ENCODE results near the gene PARP4.
A peak's percentile ranks its signal among the peaks of the same experiment; 100 is the strongest.
"Not testable (repeated sequence)": the region's sequence is repeated elsewhere in the genome, so short reads cannot be mapped to it uniquely, and the experiment has no call there.

Gene PARP4

DNA sequence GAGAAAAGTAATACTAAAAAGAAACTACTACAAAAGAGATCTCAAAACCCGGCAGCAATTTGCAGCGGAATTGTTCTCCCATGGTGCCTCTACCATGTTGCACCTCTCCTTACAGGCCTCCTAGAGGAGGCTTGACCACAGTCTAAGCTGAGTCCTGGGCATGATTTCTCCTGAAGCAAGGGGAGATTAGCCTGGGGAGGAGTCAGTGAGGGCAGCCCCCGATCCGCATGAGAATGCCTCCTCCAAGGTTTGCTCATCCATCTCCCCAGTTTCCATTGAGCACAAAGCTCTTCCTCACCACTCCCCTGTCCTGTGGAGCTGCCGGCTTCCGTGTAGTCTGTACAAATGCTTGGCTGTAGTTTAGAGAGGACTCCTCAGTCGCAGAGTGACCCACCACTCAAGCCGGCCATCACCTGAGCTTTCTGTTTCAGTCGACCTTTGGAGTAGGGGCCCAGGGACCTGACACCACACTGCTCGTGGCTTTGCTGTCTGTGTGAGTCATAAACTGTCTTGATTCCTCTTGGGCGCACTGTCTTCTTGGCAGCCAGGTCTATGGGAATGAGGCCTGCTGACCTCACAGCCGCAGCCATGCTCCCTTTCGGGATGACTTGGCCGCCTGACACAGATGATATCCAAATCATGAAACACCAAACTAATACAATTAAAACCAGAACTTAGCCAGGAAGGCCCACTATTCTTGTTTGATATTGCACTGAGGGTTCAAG is 130.9 kb downstream of the PARP4 start:
- ATAC-seq = peak; percentile 36; the same call in 1 of the 3 replicates
- TF ChIP-seq ZFP30 (CRISPR knock-in tag; IDR thresholded peaks at IDR 0.05) (no peak), ZNF565 (CRISPR knock-in tag; conservative IDR thresholded peaks at IDR 0.05; ENCODE audit: low read depth) (no peak), ZFP3 (CRISPR knock-in tag; IDR thresholded peaks at IDR 0.05) (no peak), CSDC2 (CRISPR knock-in tag; IDR thresholded peaks at IDR 0.05) (no peak), OSR1 (CRISPR knock-in tag; IDR thresholded peaks at IDR 0.05) (no peak), ESRRG (CRISPR knock-in tag; IDR thresholded peaks at IDR 0.05) (no peak), SNAI2 (CRISPR knock-in tag; IDR thresholded peaks at IDR 0.05) (no peak), ZNF8 (CRISPR knock-in tag; IDR thresholded peaks at IDR 0.05) (no peak), ZNF70 (CRISPR knock-in tag; IDR thresholded peaks at IDR 0.05) (no peak), TOX (CRISPR knock-in tag; IDR thresholded peaks at IDR 0.05; ENCODE audit: borderline replicate concordance) (no peak), TCF4 (CRISPR knock-in tag; IDR thresholded peaks at IDR 0.05; ENCODE audit: borderline replicate concordance) (no peak), RARB (CRISPR knock-in tag; IDR thresholded peaks at IDR 0.05) (no peak)
- TF ChIP-seq, protein P1, sequence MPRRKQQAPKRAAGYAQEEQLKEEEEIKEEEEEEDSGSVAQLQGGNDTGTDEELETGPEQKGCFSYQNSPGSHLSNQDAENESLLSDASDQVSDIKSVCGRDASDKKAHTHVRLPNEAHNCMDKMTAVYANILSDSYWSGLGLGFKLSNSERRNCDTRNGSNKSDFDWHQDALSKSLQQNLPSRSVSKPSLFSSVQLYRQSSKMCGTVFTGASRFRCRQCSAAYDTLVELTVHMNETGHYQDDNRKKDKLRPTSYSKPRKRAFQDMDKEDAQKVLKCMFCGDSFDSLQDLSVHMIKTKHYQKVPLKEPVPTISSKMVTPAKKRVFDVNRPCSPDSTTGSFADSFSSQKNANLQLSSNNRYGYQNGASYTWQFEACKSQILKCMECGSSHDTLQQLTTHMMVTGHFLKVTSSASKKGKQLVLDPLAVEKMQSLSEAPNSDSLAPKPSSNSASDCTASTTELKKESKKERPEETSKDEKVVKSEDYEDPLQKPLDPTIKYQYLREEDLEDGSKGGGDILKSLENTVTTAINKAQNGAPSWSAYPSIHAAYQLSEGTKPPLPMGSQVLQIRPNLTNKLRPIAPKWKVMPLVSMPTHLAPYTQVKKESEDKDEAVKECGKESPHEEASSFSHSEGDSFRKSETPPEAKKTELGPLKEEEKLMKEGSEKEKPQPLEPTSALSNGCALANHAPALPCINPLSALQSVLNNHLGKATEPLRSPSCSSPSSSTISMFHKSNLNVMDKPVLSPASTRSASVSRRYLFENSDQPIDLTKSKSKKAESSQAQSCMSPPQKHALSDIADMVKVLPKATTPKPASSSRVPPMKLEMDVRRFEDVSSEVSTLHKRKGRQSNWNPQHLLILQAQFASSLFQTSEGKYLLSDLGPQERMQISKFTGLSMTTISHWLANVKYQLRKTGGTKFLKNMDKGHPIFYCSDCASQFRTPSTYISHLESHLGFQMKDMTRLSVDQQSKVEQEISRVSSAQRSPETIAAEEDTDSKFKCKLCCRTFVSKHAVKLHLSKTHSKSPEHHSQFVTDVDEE (CRISPR knock-in tag; IDR thresholded peaks at IDR 0.05) = no peak
- TF ChIP-seq, protein P2, sequence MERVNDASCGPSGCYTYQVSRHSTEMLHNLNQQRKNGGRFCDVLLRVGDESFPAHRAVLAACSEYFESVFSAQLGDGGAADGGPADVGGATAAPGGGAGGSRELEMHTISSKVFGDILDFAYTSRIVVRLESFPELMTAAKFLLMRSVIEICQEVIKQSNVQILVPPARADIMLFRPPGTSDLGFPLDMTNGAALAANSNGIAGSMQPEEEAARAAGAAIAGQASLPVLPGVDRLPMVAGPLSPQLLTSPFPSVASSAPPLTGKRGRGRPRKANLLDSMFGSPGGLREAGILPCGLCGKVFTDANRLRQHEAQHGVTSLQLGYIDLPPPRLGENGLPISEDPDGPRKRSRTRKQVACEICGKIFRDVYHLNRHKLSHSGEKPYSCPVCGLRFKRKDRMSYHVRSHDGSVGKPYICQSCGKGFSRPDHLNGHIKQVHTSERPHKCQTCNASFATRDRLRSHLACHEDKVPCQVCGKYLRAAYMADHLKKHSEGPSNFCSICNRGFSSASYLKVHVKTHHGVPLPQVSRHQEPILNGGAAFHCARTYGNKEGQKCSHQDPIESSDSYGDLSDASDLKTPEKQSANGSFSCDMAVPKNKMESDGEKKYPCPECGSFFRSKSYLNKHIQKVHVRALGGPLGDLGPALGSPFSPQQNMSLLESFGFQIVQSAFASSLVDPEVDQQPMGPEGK (CRISPR knock-in tag; IDR thresholded peaks at IDR 0.05; ENCODE audit: borderline replicate concordance) = no peak

- not testable (repeated sequence) for ATAC-seq
Observed at GRCh38 chr13:24380881-24381280, 131.7 kb downstream of the PARP4 start.

DNA sequence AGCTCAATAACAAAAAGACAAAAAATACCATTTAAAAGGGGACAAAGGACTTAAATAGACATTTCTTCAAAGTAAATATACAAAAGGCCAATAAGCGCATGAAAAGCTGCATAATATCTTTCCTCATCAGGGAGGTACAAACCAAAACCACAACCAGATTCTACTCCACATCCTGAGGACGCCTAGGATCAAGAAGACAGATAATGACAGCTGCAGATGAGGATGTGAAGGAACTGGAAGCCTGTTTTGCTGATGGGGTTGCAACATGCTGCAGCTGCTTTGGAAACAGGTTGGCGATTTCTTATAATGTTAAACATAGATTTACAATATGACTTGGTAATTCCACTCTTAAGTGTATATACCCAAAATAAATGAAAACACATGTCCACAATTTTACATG is 132.4 kb downstream of the PARP4 start:
- ATAC-seq = not testable (repeated sequence)

DNA sequence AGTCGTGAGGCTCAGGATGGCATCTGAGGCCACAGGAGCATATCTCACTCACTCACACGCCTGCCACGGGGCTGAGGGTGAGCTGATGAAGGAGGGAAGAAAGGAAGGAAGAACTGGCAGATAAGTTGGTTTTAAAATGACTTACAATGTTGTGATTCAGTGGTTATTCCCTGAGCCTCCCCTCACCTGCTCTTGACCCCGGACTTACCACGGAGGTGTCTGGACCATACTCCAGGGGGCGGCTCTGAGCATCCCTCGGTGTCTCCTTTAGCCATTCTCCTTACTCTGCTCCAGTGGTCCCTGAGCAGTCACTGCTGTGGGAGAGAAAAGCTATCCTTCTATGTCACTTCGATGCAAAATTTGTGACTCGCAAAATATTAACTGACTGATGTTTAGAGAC is 141.3 kb downstream of the PARP4 start:
- not testable (repeated sequence) for ATAC-seq
